ENCODE measurements around the gene ANGPTL7.
"Not testable (repeated sequence)": the region's sequence is repeated elsewhere in the genome, so short reads cannot be mapped to it uniquely, and the experiment has no call there.

ANGPTL7 gene

GRCh38 chr1:11169202-11169601 is 20.0 kb upstream of the ANGPTL7 start:
- DNase-seq (ENCODE audit: low read depth in 2 of 2): no peak

- DNase-seq (ENCODE audit: low read depth in 2 of 2): no peak
These were observed 19.1 kb upstream of the ANGPTL7 start for GRCh38 chr1:11170102-11170501.

- DNase-seq (ENCODE audit: low read depth in 2 of 2): no peak
These were observed 14.8 kb upstream of the ANGPTL7 start for GRCh38 chr1:11174261-11174942.

- DNase-seq (ENCODE audit: low read depth in 2 of 2): no peak
These were observed 13.7 kb upstream of the ANGPTL7 start for GRCh38 chr1:11175461-11175860.

- DNase-seq (ENCODE audit: low read depth in 2 of 2): no peak
These were observed 13.0 kb upstream of the ANGPTL7 start for GRCh38 chr1:11176081-11176706.

- DNase-seq (ENCODE audit: low read depth in 2 of 2): no peak
These were observed 10.8 kb upstream of the ANGPTL7 start for GRCh38 chr1:11178021-11179015.

- DNase-seq (ENCODE audit: low read depth in 2 of 2): no peak
These were observed 10.0 kb upstream of the ANGPTL7 start for GRCh38 chr1:11179125-11179524.

- DNase-seq (ENCODE audit: low read depth in 2 of 2): not testable (repeated sequence)
These were observed 9.4 kb upstream of the ANGPTL7 start for GRCh38 chr1:11179749-11180148.

GRCh38 chr1:11180342-11180744 is 8.8 kb upstream of the ANGPTL7 start:
- no peak for DNase-seq (ENCODE audit: low read depth in 2 of 2)

GRCh38 chr1:11182884-11183283 is 6.3 kb upstream of the ANGPTL7 start:
- no peak for DNase-seq (ENCODE audit: low read depth in 2 of 2)

GRCh38 chr1:11184973-11185372 is 4.2 kb upstream of the ANGPTL7 start:
- no peak for DNase-seq (ENCODE audit: low read depth in 2 of 2)

- DNase-seq (ENCODE audit: low read depth in 2 of 2): no peak
These were observed 2.2 kb upstream of the ANGPTL7 start for GRCh38 chr1:11187000-11187399.

- no peak for DNase-seq (ENCODE audit: low read depth in 2 of 2)
These were observed 1.7 kb upstream of the ANGPTL7 start for GRCh38 chr1:11187494-11187893.

- DNase-seq (ENCODE audit: low read depth in 2 of 2): no peak
These were observed 1.2 kb upstream of the ANGPTL7 start for GRCh38 chr1:11187931-11188330.

- DNase-seq (ENCODE audit: low read depth in 2 of 2): no peak
These were observed 774 bp upstream of the ANGPTL7 start for GRCh38 chr1:11188381-11188780.

- no peak for DNase-seq (ENCODE audit: low read depth in 2 of 2)
These were observed 4.2 kb downstream of the ANGPTL7 start for GRCh38 chr1:11193376-11193775.

GRCh38 chr1:11194407-11195176 is 5.4 kb downstream of the ANGPTL7 start:
- no peak for DNase-seq (ENCODE audit: low read depth in 2 of 2)

- no peak for DNase-seq (ENCODE audit: low read depth in 2 of 2)
These were observed 7.8 kb downstream of the ANGPTL7 start for GRCh38 chr1:11196945-11197344.

GRCh38 chr1:11197359-11197758 is 8.2 kb downstream of the ANGPTL7 start:
- no peak for DNase-seq (ENCODE audit: low read depth in 2 of 2)

GRCh38 chr1:11198257-11198656 is 9.1 kb downstream of the ANGPTL7 start:
- no peak for DNase-seq (ENCODE audit: low read depth in 2 of 2)

- no peak for DNase-seq (ENCODE audit: low read depth in 2 of 2)
These were observed 9.9 kb downstream of the ANGPTL7 start for GRCh38 chr1:11198851-11199594.

Measured in fibroblast of skin of left biceps (primary cell).